Activated CD8-positive, alpha-beta memory T cell treated with anti-CD3 and anti-CD28 coated beads for 4 hours (primary cell): ENCODE measurements around the gene LHX1.

Experiments used
- DNase-seq, 2 donors: peaks; one replicate each; pipeline ENCODE4 v3.0.0-alpha.2; 2020; ENCODE audit warnings: low read depth in 2 of 2

Gene LHX1

GRCh38 chr17:36972186-36972700 lies 35.0 kb downstream of the LHX1 start:
- DNase-seq, result no peak

GRCh38 chr17:36972905-36973304 lies 35.6 kb downstream of the LHX1 start:
- DNase-seq, result no peak

- DNase-seq, result no peak
Measured at GRCh38 chr17:36975922-36976515, 38.7 kb downstream of the LHX1 start.

GRCh38 chr17:36977066-36977465 lies 39.8 kb downstream of the LHX1 start:
- DNase-seq, result no peak

GRCh38 chr17:36977568-36977967 lies 40.3 kb downstream of the LHX1 start:
- DNase-seq, result no peak

DNA sequence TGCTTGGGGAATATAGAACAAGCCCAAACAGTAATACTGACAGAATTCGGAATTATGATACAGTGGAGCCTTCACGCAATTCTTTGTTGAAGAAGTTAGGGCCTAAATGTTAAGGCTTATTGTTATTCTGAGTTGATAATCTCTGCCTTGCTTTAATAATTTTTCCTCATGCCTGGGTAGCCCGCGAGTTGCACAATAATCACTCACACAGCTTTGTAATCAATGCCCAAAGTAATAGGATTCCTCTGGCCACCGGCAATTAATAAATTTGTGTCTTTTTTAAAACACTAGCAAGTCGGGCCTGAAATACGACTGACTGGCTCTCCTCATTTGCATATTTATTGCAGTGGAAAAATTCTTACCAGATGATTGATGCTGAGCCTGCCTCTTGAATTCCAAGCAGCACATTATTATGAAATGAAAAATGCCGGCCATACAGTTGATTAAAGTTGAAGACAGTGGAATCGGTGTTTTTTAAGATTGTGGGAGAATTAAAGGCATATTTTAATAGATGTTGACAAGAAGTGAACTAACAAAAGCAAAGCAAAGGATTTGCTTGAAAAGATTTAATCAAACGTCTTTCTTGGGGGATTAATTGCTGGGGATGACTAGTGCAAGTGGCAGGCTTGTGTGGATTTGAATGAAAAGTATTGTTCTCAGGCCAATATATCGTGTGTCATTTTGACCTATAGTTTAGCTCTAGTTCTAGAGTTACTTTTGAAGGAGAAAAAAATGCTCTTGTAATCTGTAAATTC lies 41.7 kb downstream of the LHX1 start:
- no peak for DNase-seq

DNA sequence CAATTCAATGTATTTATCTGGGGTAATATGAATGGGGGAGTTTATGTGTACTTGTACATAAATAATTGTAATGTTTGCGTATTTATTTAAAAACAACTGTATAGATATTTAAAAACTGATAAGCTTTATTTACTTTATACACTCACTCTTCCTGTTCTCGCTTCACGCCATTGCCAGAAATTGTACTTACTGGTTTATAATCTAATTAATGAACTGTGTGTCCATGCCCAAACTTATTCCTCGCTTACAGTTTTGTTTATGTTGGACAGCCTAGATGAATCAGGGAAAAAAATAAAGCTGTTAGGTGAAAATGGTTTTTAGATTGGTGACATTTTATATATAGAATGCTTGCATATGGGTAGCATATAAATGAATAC lies 42.3 kb downstream of the LHX1 start:
- no peak for DNase-seq

DNA sequence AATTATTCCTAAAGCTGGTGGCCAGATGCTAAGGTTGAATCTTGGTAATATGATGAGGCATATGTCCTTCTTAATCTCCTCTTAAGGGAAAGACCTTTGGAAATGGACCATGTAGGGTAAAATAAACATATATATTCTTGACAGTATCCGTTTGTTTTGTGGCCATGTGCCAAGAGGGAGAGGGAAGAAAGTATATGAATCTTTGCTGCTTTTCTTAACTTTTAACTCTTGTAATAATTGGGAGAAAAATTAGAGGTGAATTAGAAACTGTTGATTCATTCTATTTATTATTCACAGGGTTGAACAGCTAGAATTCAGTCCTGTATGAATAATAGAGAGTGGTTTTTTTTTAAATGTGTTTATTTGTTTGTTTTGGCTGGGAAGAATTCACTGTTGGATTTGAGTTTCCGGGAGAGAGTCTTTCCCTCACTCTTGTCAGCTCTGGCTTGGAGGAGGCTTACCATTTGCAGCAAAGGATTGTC lies 43.0 kb downstream of the LHX1 start:
- no peak for DNase-seq

GRCh38 chr17:36983618-36984017 lies 46.3 kb downstream of the LHX1 start:
- DNase-seq, result no peak

- DNase-seq, result no peak
Measured at GRCh38 chr17:36989173-36989572, 51.9 kb downstream of the LHX1 start.

DNA sequence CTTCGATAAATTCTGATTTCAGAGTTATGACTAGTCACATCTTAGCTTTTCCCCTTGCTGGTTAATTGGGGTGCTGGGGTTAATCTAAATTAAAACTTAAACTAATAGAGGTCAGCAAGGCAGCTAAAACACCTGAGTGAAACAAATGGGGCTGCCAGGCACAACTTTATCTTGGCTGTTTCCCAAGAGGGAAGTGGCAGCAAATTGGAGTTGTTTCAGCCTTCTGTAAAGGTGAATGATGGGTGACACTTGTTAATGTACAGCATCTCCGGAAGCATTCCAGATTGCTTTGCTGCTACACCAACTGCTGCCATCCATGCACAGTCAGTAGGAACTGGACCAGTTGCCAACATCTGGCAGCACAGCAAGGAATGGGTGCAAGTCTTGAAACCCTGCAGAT lies 55.4 kb downstream of the LHX1 start:
- no peak for DNase-seq

DNA sequence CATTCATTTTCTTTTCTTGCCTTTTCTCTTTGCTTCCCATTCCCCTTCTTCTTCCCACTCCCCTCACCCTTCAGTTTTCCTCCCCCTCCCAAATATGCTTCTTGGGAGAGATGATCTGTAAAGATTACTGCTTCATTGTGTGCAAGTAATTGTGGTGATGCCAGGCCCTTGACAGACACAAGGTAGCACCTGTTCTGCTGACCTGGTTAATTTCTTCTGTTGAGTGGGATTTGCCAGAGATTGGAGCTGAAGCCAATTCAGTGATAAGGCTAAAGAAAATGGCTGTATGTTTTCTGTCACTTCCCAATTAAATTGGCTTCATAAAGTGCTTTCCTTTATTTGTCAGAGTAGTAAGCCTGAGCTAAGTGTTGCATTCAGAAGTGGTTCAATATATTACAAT lies 56.0 kb downstream of the LHX1 start:
- DNase-seq, result no peak
